Globus pallidus (tissue), 1 donor: Measurements from ENCODE around the gene DPYSL5.

Source experiments
- DNase-seq: peaks from one replicate; pipeline ENCODE4 v3.0.0-alpha.2; 2015; ENCODE audit warnings: low spot score

DPYSL5 gene

GRCh38 chr2:26993768-26994167 is 145.8 kb downstream of the DPYSL5 start:
- no peak for DNase-seq

- DNase-seq, result no peak
Observed at GRCh38 chr2:26994983-26995382, 147.1 kb downstream of the DPYSL5 start.

DNA sequence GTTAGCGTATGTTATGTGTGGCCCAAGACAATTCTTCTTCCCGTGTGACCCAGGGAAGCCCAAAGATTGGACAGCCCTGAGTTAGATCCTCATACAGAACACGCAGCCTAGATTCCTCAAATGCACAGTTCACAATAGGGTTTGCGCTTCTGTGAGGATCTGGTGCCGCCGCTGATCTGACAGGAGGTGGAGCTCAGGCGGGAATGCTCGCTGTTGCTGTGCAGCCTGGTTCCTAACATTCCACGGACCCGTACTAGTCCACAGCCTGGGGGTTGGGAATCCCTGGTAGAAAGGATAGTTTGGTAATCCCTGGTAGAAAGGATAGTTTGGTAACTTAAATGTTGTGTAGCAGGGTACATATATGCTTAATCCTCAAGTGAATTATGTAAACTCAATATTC is 149.5 kb downstream of the DPYSL5 start:
- DNase-seq, result no peak

DNA sequence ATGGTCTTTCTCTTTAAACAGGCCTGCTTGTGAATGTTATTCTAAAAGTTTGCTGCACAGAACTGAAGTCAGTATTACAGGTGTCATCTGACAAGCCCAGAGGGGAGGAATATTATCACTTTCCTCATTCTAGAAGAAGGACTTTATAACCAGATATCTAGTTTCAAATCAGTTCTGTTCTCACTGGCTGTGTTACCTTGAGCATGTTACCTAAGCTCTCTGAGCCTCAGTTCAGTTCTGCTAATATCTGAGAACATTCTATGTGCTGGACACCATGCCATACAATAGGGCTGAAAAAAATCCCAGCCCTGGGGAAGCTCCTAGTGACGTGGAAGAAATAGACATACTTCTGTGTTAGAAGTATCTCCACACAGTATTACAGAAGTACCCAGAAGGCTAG is 150.4 kb downstream of the DPYSL5 start:
- DNase-seq, result no peak
